Lower leg skin (tissue), 4 donors: ENCODE results near the gene PET100. TPM values are rescaled to one million over a fixed set of nuclear protein-coding genes. Genes with fewer than 3 reads are reported as not detected.

ENCODE experiments used
- DNase-seq, 2 donors: peaks; one replicate each; pipeline ENCODE4 v3.0.0-alpha.2; 2019; ENCODE audit warnings: low spot score in 2 of 2
- H3K4me3 ChIP-seq: fragments of 200-600 bp; sonication (generic); 2 replicates; pipeline ENCODE4 v1.5.1; 2017; ENCODE audit warnings: mild to moderate bottlenecking, low read depth; ENCODE audit not compliant: poor library complexity, severe bottlenecking
- CTCF ChIP-seq, 3 donors: fragments of 450-650 bp; IDR thresholded peaks; one replicate each; pipeline ENCODE4 v1.5.1; 2016; ENCODE audit warnings: antibody characterized with exemption in 3 of 3, mild to moderate bottlenecking in 3 of 3, moderate library complexity in 2 of 3
- POLR2A ChIP-seq, 2 donors: fragments of 450-650 bp; IDR thresholded peaks; one replicate each; pipeline ENCODE4 v1.6.1; 2016 to 2017; ENCODE audit warnings: antibody characterized with exemption in 2 of 2, mild to moderate bottlenecking in 1 of 2, moderate library complexity in 1 of 2
- WGBS, 2 donors: methylation state at CpG; one replicate each; pipeline ENCODE4 v1.1.5; 2018; 5-methylcytosine and 5-hydroxymethylcytosine counted together
- intact Hi-C: fragments of 100-400 bp; cut with DNase I; formaldehyde crosslinking; loops from one replicate; pipeline ENCODE4 v1.15.0; 2023; ENCODE audit warnings: low total_unique reads
- total RNA-seq, 4 donors: library from RNA; depleted of rRNA; stranded (reverse); fragments of >200 nt; gene quantifications; one replicate each; pipeline ENCODE4 v1.1.0, GENCODE V29; 2016

PET100 gene
- total RNA-seq, 4 donors from 2014 or later: 9.0 to 267 (median 19.1) TPM

- intact Hi-C loops: no loop called here
- H3K4me3 ChIP-seq: no peak overlapping the region
- TF ChIP-seq POLR2A (IDR thresholded peaks at IDR 0.05) (no peak), CTCF (IDR thresholded peaks at IDR 0.05) (no peak)
- 72 to 75% methylated on average over 8 of the region's 8 CpGs for WGBS, 2 donors
- no peak for DNase-seq
Observed at GRCh38 chr19:7655581-7655980, 26.0 kb downstream of the PET100 start.

- 37% methylated on average over 14 of the region's 14 CpGs for WGBS, 2 donors
- intact Hi-C loops: no loop called here
- no peak for TF ChIP-seq POLR2A (IDR thresholded peaks at IDR 0.05)
- no peak for TF ChIP-seq CTCF (IDR thresholded peaks at IDR 0.05)
- no peak for DNase-seq
- no peak overlapping the region for H3K4me3 ChIP-seq
Observed at GRCh38 chr19:7657131-7657751, 27.6 kb downstream of the PET100 start.

- DNase-seq: no peak
- no peak for TF ChIP-seq CTCF (IDR thresholded peaks at IDR 0.05)
- TF ChIP-seq POLR2A (IDR thresholded peaks at IDR 0.05): no peak
- 31 to 48% methylated on average over 9 of the region's 9 CpGs for WGBS, 2 donors
- H3K4me3 ChIP-seq: no peak overlapping the region
- intact Hi-C loops: no loop called here
Observed at GRCh38 chr19:7658219-7658686, 28.7 kb downstream of the PET100 start.

- no peak for TF ChIP-seq CTCF (IDR thresholded peaks at IDR 0.05)
- no peak for TF ChIP-seq POLR2A (IDR thresholded peaks at IDR 0.05)
- 74 to 77% methylated on average over 8 of the region's 8 CpGs for WGBS, 2 donors
- H3K4me3 ChIP-seq: no peak overlapping the region
- no peak for DNase-seq
- intact Hi-C loops: no loop called here
Observed at GRCh38 chr19:7661744-7662538, 32.3 kb downstream of the PET100 start.

- no peak overlapping the region for H3K4me3 ChIP-seq
- intact Hi-C loops: no loop called here
- TF ChIP-seq CTCF (IDR thresholded peaks at IDR 0.05) (no peak), POLR2A (IDR thresholded peaks at IDR 0.05) (no peak)
- DNase-seq: no peak
- WGBS, 2 donors: 65 to 73% methylated on average over 14 of the region's 14 CpGs
Observed at GRCh38 chr19:7662657-7663056, 33.1 kb downstream of the PET100 start.
